COR-L47 (cell line): ENCODE measurements around the gene DAAM1.

Experiments
- DNase-seq: peaks from one replicate; lab custom pipeline; 2025; lab: John Stamatoyannopoulos, UW

DAAM1 gene

DNA sequence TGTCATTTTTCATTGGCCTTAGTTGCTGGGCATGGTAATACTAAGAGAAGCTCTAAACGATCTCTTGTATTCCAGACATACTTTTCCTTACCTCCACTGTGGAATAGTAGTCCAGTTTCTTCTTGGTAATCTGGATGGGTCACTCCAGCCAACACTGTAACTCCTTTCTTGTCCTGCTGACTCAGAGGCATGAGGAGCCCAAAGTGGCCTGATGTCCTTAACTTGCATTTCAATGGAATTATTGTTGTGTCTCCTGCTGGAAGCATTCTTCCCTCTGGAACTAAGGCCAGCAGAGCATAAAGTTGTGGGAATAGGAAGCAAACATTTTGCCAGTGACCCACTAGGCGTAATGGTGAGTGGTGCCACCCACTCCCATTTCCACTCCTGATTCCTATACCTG, 33.1 kb downstream of the DAAM1 start:
- no peak for DNase-seq

DNA sequence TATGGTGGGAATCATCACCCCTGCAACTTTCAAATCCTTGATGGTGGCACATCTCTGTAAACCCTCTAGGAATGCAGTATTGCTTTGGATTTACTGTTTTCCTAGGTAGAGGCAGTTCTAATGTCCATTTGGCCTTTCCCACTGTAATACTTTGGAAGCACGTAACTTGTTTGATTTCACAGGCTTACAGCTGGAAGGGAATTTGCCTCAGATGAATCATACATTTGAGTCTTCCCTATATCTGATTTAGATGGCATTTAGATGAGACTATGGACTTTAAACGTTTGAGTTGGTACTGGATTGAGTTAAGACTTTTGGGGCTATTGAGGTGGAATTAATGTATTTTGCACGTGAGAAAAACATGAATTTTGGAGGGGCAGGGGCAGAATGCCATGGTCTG, 35.9 kb downstream of the DAAM1 start:
- DNase-seq: no peak

DNA sequence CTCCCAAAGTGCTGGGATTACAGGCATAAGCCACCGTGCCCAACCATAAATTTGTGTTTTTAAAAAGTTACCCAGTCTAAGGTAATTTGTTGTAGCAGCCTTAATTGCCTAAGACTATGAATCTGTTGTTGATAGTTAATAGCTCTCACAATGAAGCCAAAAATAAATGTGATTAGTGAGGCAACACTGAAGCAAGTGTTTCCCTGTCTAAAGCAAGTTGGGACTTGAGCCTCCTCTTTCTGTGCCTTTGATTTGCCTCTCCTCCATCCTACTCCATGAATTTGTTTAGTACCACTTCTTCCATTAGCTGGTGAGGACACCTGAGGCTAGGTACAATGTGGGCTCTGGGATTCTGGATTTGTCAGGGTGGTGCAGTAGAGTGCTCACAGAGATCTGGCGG, 36.8 kb downstream of the DAAM1 start:
- no peak for DNase-seq

DNA sequence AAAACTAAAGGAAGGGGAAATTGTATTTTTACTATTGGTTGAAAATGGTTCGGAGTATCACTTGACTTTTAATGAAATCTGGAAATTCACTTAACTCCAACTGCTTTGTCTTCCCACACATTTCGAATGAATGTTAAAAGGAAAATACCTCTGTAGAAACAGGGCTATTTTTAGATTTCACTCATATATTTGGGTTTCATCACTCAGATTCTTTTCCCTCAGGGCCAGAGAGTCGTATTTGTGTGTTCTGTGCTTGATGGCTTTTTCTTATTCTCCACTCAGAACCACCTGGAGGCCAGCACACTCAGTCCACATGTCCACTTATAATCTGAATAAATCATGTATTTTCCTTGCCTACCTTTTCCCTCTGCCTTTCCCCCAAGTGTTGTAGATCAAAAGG, 40.0 kb downstream of the DAAM1 start:
- no peak for DNase-seq

DNA sequence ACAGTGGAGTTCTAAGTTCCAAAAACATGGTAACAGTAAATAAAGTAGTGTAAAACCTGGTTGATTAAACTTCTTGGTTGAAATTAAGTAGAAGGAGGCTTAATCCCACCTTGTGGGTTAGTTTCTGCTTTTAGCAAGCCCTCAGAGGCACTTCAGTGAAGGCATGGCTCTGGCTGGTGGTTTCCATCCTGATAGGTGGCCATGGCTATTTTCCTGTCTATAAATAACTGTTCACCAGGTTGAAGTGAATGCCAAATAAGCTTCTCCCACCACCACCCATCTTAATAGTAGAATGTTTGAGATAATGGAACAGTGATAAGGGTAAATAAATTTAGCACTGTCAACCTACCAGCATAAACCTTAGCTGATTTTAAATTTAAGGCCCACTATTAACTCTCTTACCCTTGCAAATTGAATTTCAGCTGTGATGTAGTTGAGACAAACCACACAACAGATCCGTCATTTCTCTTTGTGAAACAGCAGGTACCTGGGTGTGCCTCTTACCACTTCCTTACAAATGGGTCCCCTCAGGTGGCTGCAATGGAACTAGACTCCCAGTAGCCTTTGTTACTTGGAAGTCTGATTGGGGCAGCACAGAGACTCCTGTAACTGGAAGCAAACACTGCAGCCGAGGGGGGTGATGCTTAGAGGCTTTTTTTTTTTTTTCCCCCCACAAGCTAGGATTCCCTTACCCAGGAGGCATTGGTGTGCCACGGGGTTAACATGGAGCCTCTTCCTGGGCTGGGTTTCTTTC, 41.4 kb downstream of the DAAM1 start:
- DNase-seq: no peak

DNA sequence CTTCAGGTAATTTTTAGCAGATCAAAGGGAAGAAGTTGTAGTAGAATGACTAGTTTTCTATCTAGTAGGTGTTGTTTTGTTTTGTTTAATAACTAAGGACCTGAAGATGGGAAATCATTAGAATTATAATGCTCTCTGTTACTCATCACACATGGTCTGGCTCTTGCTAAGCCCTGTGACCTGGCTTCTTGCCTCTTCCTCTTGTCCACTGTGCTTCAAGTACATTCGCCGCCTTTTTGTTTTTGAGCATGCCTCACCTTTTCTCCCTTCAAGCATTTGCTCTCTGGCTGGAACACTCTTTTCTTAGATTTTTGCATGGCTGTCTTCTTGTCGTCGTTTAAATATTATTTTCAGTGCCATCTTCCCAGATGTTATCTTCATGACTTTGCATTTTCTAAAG, 47.7 kb downstream of the DAAM1 start:
- no peak for DNase-seq

DNA sequence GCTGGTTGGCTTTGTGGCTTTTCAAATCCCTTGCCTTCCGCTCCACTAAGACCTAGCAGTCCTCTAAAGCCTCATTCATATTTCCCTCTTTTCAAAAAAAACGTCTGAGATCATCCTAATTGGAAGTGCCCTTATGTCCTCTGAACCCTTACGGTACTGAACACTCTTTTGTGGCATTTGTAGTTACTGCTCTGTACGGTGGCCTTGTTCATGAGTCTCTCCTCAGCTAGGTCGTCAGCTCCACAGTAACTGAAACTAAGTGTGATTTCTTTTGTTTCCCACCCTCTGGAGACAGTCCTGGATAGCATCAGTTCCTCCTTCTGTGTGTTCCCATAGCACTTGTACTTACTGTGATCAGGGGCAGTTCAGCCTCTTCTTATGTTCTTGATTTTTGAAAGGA, 49.7 kb downstream of the DAAM1 start:
- no peak for DNase-seq

DNA sequence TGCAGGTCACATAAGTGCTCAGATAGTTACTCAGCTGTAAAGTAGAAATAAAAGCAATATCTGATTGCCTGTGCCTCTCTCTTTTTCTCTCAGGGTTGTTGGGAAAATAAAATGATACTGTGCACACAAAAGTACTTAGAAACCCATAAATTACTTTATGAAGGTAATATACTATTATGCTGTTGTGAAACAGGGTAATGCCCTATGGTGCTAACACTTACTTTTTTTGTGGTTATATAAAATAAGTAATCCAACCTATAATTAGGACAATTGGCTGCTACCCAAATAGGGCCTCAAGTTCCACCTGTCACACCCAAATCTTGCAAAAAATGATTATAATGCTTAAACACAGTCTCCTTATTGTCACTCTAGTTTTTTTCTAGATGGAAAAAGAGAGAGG, 50.6 kb downstream of the DAAM1 start:
- peak; percentile 50 for DNase-seq

DNA sequence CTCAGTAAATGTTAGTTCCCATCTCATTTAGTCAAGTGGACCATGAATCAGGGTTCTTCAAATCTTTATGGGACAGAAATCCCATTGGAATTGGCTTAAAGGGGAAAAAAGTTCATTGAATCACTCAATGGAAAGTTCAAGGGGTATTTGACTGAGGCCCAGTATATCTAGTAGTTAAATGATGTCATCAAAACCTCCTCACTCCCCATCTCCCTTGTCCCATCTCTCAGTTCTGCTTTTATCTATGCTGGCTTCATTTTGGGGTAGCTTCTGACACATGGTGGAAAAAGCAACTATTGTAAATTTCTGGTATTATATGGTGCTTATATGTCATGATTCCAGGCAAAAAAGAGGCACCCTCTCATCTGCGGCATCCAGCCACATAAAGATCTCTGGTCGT, 51.9 kb downstream of the DAAM1 start:
- DNase-seq: no peak

DNA sequence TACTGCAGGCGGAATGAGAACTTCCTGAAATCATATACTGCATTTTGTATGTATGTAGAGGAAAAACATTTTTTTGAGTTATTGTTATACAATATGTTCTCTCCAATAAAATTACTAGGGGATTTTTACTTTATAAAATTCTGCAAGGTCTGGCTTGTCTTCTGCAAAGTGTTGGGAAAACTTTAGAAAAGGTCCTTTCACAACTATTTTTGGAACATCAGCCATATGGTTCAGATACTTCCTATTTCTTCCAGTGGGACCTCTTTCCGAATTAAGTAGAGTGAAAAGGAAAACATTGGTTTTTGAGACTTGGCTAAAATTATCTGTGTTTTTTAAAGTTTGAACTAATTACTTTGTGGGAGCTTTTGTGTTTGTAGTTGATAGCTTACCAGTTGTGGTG, 52.7 kb downstream of the DAAM1 start:
- no peak for DNase-seq

DNA sequence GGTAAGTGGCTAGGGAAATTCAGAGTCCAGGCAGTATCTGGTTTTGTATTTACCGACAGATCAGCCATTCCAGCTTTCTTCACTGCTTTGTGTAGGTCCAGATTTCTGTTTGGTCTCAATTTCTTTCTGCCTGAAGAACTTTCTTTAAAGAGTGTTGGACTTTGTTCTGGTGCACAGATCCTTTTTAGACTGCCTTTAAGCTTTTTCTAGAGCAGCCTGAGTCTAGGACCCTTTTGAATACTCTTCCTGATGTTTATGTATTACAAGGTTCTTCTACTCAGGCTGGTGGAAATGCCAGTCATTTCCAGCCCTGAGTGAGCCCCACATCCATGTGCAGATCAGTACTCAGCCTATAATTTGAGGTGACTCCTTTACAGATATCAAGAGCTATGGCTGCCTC, 54.7 kb downstream of the DAAM1 start:
- no peak for DNase-seq

DNA sequence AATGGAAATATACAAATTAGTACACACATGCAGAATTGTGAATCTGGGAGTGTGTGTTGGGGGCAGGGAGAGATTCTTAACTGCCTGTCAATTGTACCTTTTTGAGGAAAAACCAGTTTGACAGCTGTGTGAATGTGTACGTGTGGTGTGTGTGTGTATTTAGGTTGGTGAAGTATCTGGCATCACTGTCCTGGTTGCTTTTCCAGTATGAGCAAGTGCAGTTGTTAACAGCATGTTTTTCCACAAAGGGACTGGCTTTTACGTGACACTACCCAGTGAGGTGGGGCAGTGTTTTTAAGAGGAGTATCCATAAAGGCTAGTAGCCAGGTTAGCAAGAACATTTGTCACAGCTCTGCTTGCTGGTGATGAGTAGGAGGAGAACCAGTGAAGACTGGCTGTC, 56.1 kb downstream of the DAAM1 start:
- DNase-seq: no peak

DNA sequence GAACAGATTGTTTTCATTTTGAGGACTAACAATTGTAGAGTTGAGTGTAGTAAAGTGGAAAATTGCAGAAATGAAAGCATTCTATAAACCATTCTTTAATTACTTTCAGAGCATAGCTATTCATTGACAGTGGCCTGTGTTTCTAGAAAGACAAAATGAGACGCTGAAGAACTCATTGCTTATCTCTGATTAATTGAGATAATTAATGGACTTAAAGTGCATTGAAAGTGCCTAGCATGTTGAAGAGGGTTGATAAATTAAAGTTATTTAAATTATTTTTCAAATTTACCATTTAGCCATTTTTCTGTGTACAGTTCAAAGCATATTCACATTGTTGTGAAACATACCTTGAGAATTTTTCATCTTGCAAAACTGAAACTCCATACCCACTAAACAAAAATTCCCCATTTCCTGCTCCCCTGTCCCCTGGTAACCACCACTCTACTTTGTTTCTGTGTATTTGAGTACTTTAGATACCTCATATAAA, 57.4 kb downstream of the DAAM1 start:
- no peak for DNase-seq

DNA sequence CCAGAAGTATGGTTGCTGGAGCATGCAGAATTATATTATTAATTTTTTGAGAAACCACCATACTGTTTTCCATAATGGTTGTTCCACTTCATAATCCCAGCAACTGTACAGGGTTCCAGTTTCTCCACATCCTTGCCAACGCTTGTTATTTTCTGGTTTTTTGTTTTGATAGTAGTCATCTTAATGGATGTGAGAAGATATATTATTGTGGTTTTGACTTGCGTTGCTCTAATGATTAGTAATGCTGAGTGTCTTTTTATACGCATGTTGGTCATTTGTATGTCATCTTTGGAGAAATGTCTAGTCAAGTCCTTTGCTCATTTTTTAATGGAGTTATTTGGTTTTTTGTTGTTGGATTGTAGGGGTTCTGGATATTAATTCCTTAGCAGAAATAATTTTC, 58.1 kb downstream of the DAAM1 start:
- no peak for DNase-seq

DNA sequence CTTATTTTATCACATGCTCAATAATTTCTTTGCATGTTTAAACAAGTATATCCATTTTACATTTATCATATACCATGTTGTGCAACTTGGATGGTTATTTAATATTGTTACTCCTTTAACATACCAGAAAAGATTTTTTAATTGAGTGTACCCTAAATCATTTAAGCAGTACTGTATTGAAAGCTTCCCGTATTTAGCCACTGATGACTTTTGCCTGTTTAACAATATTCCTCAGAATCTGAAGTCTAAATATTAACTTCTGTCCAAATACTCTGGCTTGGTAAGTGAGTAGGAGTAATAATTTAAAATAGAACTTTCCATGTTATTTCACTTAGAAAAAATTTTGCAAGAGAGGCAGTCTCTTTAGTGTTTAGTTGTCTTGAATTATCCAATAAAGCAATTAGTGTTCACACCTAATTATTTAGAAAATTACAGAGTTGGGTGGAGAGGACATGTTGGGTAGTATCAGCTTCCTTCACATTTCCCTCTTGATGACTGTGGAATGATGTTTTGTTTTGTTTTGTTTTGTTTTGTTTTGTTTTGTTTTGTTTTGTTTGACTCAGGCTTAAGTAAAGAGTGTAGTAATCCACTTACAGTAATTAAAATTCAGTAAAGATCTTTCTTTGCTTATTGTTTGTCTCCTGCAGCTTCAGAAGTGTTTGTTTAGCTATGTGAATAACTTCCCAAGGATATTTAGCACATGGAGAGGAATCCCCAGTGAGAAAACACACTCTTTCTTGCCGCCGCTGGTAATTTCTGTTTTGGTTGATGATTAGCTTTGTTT, 59.5 kb downstream of the DAAM1 start:
- peak; percentile 43 for DNase-seq

DNA sequence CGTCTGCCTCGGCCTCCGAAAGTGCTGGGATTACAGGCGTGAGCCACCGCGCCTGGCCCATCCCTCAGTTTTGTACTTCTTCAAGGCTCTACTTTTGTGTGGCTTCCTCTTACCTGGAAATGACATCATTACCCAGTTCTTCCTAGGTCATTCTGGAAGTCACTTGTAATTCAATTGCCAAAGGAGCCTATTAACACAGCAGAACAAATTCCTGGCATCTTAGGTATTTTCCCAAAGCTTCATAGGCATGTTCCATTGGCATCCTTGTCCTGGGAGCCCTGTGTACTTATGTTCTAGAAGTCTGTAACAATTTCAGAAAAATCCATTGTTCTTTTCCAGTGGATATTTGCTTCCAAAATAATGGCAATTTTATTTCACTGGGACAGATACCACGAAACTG, 60.6 kb downstream of the DAAM1 start:
- no peak for DNase-seq

DNA sequence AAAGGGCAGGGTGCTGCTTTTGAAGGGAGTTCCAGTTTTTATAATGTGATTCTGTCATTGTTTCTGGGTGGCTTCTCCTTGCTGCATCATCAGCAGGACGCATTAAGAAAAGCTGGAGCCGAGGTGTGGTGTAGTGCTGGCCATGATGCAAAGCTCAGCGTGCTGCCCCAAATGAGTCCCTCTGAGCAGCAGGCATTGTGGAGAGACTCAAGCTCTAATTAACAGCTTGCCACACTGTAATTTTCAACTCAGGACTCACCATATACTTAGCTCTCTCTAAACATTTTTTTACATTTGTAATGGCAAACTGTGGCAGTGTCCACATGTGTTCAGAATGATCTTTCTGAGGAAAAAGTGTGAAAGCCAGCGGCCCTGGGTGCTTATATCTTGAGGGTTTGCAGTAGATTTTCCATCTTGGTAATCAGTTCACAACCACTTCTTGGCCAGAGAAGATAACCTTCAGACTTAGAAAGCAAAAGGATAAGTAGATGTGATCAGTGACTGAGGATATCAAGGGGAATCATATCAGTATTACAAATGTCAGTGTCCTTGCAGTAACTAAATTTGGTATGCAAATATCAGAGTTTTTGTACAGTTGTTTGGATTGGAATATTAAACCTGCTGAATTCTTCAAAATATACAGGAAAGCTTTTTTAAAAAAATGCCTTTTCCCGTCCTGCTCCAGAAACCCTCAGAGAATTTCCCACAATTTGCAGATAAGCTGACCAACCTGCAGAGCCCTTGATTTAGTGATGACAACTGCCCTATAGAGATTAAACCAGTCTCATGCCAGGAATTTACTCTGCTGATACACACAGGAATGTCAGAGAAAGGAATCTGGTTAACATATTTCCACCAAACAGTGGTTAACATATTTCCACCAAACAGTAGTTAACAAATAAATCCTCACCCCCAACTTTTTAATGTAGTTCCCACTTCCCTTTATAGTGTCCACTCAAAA, 63.6 kb downstream of the DAAM1 start:
- DNase-seq: no peak

DNA sequence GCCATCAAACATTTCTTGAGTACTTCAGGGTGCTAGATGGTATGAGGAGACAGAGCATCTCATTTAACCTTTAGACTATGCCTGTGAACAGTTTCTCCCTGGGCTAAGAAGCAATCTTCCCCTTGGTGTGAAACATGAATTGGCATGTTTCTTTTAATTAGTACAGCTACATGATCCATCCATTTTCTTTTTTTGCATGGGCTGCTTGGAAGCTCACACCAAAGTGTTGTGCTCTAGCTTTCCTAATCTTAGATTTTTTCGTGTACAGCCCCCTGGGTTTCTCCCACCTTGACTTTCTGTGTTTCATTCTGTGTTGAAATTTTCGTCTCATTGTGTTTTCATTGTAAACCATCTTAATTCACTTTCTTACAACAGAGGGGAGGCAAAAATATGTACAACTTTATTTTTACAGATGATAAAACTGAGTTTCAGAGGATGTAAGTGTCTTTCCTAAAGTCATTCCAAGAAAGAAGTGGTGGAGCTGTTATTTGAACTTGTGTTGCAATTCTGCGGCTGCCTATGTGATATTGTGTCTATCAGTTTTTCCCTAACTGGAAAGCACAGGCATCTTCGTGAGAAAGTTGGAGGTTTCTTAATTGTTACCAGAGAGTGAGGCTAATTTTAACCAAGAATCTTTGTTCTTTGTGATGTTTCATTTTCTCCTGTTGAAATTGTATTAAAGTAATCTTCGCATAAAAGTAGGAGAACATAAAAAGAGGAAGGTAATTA, 64.5 kb downstream of the DAAM1 start:
- no peak for DNase-seq

DNA sequence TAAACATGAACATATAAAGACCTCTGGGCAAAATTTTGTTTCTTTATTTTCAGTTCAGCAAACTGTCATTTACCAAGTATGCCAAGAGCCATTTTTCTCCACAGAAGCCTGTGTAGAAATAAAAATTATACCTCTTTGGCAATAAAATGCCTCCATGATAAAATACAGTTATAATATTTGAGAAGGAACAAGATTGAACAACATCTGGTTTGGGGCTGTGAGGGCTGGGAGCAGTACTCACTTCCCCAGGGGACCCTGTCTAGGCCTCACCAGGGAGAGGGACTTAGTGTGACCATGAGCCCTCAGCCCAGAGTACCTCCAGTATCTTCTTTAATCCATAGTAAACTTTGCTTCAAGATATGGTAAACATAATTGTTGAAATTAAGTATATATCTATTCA, 65.1 kb downstream of the DAAM1 start:
- no peak for DNase-seq

DNA sequence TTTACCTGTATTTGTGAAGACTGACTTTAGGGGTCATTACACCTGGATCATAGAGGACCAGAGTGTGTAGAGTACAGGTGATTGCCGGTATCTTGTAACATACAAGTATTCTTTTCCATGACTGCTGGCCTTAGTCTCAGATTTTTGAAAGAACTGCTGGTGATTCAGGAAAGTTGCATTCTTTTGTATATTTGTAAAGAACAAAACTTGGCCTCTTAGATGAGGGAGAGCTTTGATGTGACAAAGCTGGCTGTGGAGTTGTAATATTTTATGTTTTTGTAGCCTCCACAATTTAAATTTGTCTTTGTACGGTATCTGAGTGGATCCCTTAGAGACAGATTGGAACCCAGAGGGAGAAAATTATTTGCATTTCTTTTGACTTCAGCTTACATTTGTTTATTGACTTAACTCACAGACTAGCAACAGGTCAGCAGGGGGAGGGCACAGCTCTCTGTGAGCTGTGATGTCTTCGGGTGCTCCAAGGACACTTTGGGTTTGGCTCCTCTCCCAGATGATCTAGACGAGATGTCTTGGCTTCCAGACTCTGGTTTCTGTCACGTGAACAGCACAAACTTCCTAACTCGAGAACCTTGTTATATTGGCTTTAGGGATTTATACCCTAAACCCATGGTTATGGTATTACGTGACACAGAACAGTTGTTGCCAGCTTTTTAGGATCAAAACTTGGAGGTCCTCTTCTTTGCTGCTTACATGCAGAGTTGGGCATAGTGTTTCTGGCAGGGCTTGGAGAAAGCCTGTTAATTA, 65.9 kb downstream of the DAAM1 start:
- no peak for DNase-seq
